Adrenal gland (tissue), 19 donors: ENCODE results near the gene CASP4. TPM values are rescaled to one million over a fixed set of nuclear protein-coding genes. Genes with fewer than 3 reads are reported as not detected.

ENCODE experiments used
- DNase-seq, 7 donors: peaks; one replicate each; pipeline ENCODE4 v3.0.0-alpha.2; 2019 to 2020
- H3K27ac ChIP-seq, 5 donors: fragments of 200-600 bp; sonication (generic) in 4 of 5; 1 replicate in 3 of 5; 2 replicates in 2 of 5; pipeline versions ENCODE4 v1.5.1 to v1.8.0; 2016 to 2020; ENCODE audit warnings: mild to moderate bottlenecking in 1 of 5
- H3K27me3 ChIP-seq: fragments of 200-600 bp; 2 replicates; pipeline ENCODE4 v1.8.0; 2021
- H3K36me3 ChIP-seq, 2 donors: fragments of 200-600 bp; replicated peaks in 1 of 2; 1 replicate in 1 of 2; 2 replicates in 1 of 2; pipeline versions ENCODE4 v1.5.1 to v1.8.0; 2018 to 2022
- H3K4me1 ChIP-seq, 2 donors: fragments of 200-600 bp; replicated peaks in 1 of 2; 1 replicate in 1 of 2; 2 replicates in 1 of 2; pipeline versions ENCODE4 v1.5.1 to v1.8.0; 2018 to 2021
- H3K4me3 ChIP-seq, 4 donors: fragments of 200-600 bp; sonication (generic) in 3 of 4; one replicate each; pipeline ENCODE4 v1.5.1; 2016 to 2018
- H3K9me3 ChIP-seq, 3 donors: fragments of 200-600 bp; sonication (generic) in 1 of 3; replicated peaks in 1 of 3; 1 replicate in 2 of 3; 2 replicates in 1 of 3; pipeline versions ENCODE4 v1.5.1 to v1.8.0; 2016 to 2021
- CTCF ChIP-seq, 6 experiments: fragments of 450-650 bp in 4 of 6; fragments of 200-600 bp in 2 of 6; sonication (generic) in 1 of 6; IDR thresholded peaks; 1 replicate in 5 of 6; 2 replicates in 1 of 6; pipeline versions ENCODE4 v1.5.1 to v1.8.0; 2016 to 2021; ENCODE audit warnings: antibody characterized with exemption in 6 of 6, mild to moderate bottlenecking in 2 of 6, moderate library complexity in 1 of 6
- POLR2A ChIP-seq, 2 donors: fragments of 450-650 bp; IDR thresholded peaks; one replicate each; pipeline ENCODE4 v1.6.1; 2017; ENCODE audit warnings: antibody characterized with exemption in 2 of 2, mild to moderate bottlenecking in 2 of 2, moderate library complexity in 1 of 2
- WGBS, 4 donors: extraction: QIAGEN DNeasy Blood & Tissue Kit in 2 of 4; methylation state at CpG; one replicate each; pipeline versions ENCODE4 v1.1.5 to v1.1.7; 2013 to 2017; 5-methylcytosine and 5-hydroxymethylcytosine counted together
- intact Hi-C, 2 donors: fragments of 100-400 bp; cut with DNase I; formaldehyde crosslinking; loops; one replicate each; pipeline versions ENCODE4 v1.14.1 to v1.15.0; 2022 to 2023
- long read RNA-seq, 10 donors: library from polyadenylated mRNA in 3 of 10; unstranded in 2 of 10; stranded (forward) in 1 of 10; transcript quantifications; one replicate each; pipeline ENCODE4 v2.0.0 and lab custom pipeline, GENCODE V29; 2021 to 2026
- polyA plus RNA-seq, 3 donors: library from polyadenylated mRNA; stranded (reverse); fragments of 200-250 nt in 2 of 3; fragments of 350-450 nt in 1 of 3; fragmentation: Illumina TruSeq in 1 of 3; extraction: RNeasy Lipid Tissue Mini Kit (QIAGEN cat#74804) in 1 of 3; gene quantifications; one replicate each; pipeline ENCODE4 v1.2.3, GENCODE V29; 2013 to 2014
- total RNA-seq, 9 donors: library from RNA; depleted of rRNA in 4 of 9; stranded (reverse); fragments of >200 nt in 4 of 9; fragments of 120-200 nt in 1 of 9; fragmentation: NEBNext Ultra II Directional in 1 of 9; extraction: Animal tissue kit (Norgen Biotek cat#: 25700) in 1 of 9; gene quantifications; one replicate each; pipeline versions ENCODE4 v1.1.0 to v1.2.4, GENCODE V29; 2013 to 2023
- donor health status: healthy with polysubstance abuse.
- donor health status: Bipolar disorder and iron deficiency.
- donor health status: DM: yes; HTN: yes; CAD: no.
- donor health status: DM: no; HTN: no; CAD: no.
- donor health status: DM: no; HTN: no; CAD: no.
- donor health status: DM: yes; HTN: yes; CAD: no.

Gene CASP4
- total RNA-seq: 10 to 100 TPM; 29.0 to 81.2 (median 52.5) TPM
- 10 to 100 TPM; 37.6 to 68.2 (median 47.3) TPM for polyA plus RNA-seq
- long read RNA-seq, donor 1, partial matches to known transcripts: 0 of 7 reads
- long read RNA-seq, donor 1, other reads (novel, unspliced or antisense): 0 of 7 reads
- long read RNA-seq, donor 2, partial matches to known transcripts: 0 of 3 reads
- long read RNA-seq, donor 2, other reads (novel, unspliced or antisense): 0 of 3 reads
- long read RNA-seq, donor 3, transcript CASP4-203 (9 exons, 2,158 nt): major isoform, 5 of 6 reads
- long read RNA-seq, donor 3, partial matches to known transcripts: 0 of 6 reads
- long read RNA-seq, donor 3, other reads (novel, unspliced or antisense): 0 of 6 reads
- long read RNA-seq, donor 4, transcript CASP4-203 (9 exons, 2,158 nt): major isoform, 24 of 32 reads
- long read RNA-seq, donor 4, partial matches to known transcripts: 4 of 32 reads
- long read RNA-seq, donor 4, other reads (novel, unspliced or antisense): 4 of 32 reads
- long read RNA-seq, donor 5, transcript CASP4-203 (9 exons, 2,158 nt): major isoform, 35 of 40 reads
- long read RNA-seq, donor 5, partial matches to known transcripts: 1 of 40 reads
- long read RNA-seq, donor 5, other reads (novel, unspliced or antisense): 4 of 40 reads
- long read RNA-seq, donor 6, transcript CASP4-203 (9 exons, 2,158 nt): major isoform, 14 of 21 reads
- long read RNA-seq, donor 6, partial matches to known transcripts: 0 of 21 reads
- long read RNA-seq, donor 6, other reads (novel, unspliced or antisense): 5 of 21 reads
- long read RNA-seq, donor 7, partial matches to known transcripts: 0 of 3 reads
- long read RNA-seq, donor 7, other reads (novel, unspliced or antisense): 0 of 3 reads
- long read RNA-seq, donor 8, partial matches to known transcripts: 0 of 5 reads
- long read RNA-seq, donor 8, other reads (novel, unspliced or antisense): 0 of 5 reads
- long read RNA-seq, donor 9, partial matches to known transcripts: 0 of 7 reads
- long read RNA-seq, donor 9, other reads (novel, unspliced or antisense): 0 of 7 reads
- long read RNA-seq, donor 10, partial matches to known transcripts: 0 of 2 reads
- long read RNA-seq, donor 10, other reads (novel, unspliced or antisense): 0 of 2 reads

GRCh38 chr11:104968355-104968855, at the start of gene CASP4:
Gene CASP4, minus strand, starts transcription at chr11:104968574. Its CDS starts 49 bp downstream, at chr11:104968525.
- Histone ChIP-seq H3K4me1 (peaks cover 8 to 20% of the 10 kb centered on the region in 2 donors), H3K36me3 (no peaks in the 10 kb centered on the region), H3K4me3 (peak within 1 kb of the TSS; percentile 1 to 78 (median 46)), H3K9me3 (peaks cover 0 to 8% (median 0%) of the 10 kb centered on the region in 3 donors), H3K27ac (peak within 1 kb of the TSS; percentile 40 to 82 (median 72)), H3K27me3 (no peaks in the 10 kb centered on the region)
- intact Hi-C loops: no loop called here
- WGBS, 4 donors: 6 to 10% (median 8%) methylated on average over 4 of the region's 4 CpGs
- TF ChIP-seq CTCF (IDR thresholded peaks at IDR 0.05) (no peak), POLR2A (IDR thresholded peaks at IDR 0.05) (peak in 1 of 2 donors; percentile 37)
- DNase-seq: peak in 4 of 7 donors; percentile 18 to 35 (median 26)

GRCh38 chr11:105007463-105007862, 39.1 kb upstream of the CASP4 start:
- H3K9me3 ChIP-seq: no peaks in the 10 kb centered on the region
- intact Hi-C loops: no loop called here
- TF ChIP-seq CTCF (IDR thresholded peaks at IDR 0.05) (no peak), POLR2A (IDR thresholded peaks at IDR 0.05) (no peak)
- no peaks in the 10 kb centered on the region for H3K36me3 ChIP-seq
- no peaks in the 10 kb centered on the region for H3K27me3 ChIP-seq
- no peak for DNase-seq
- no peak overlapping the region for H3K4me3 ChIP-seq
- H3K4me1 ChIP-seq: no peaks in the 10 kb centered on the region
- H3K27ac ChIP-seq: no peak overlapping the region

- intact Hi-C loops: no loop called here
- Histone ChIP-seq H3K27me3 (no peaks in the 10 kb centered on the region), H3K4me1 (no peaks in the 10 kb centered on the region), H3K36me3 (no peaks in the 10 kb centered on the region), H3K27ac (no peak overlapping the region), H3K4me3 (no peak overlapping the region), H3K9me3 (no peaks in the 10 kb centered on the region)
- no peak for TF ChIP-seq POLR2A (IDR thresholded peaks at IDR 0.05)
- no peak for TF ChIP-seq CTCF (IDR thresholded peaks at IDR 0.05)
- no peak for DNase-seq
- WGBS, 4 donors: 69 to 87% (median 85%) methylated on average over 3 of the region's 3 CpGs
Measured at GRCh38 chr11:105005451-105005845, 37.1 kb upstream of the CASP4 start.

- H3K27ac ChIP-seq: no peak overlapping the region
- H3K4me1 ChIP-seq: no peaks in the 10 kb centered on the region
- TF ChIP-seq POLR2A (IDR thresholded peaks at IDR 0.05): no peak
- TF ChIP-seq CTCF (IDR thresholded peaks at IDR 0.05): no peak
- no peaks in the 10 kb centered on the region for H3K36me3 ChIP-seq
- 42 to 59% (median 50%) methylated on average over 3 of the region's 3 CpGs for WGBS, 4 donors
- no peaks in the 10 kb centered on the region for H3K9me3 ChIP-seq
- no peaks in the 10 kb centered on the region for H3K27me3 ChIP-seq
- no peak for DNase-seq
- intact Hi-C loops: no loop called here
- no peak overlapping the region for H3K4me3 ChIP-seq
Measured at GRCh38 chr11:105004021-105004420, 35.6 kb upstream of the CASP4 start.
